ENCODE data around the gene KRT4. TPM values are rescaled to one million over a fixed set of nuclear protein-coding genes. Genes with fewer than 3 reads are reported as not detected.
"Not testable (repeated sequence)": the region's sequence is repeated elsewhere in the genome, so short reads cannot be mapped to it uniquely, and the experiment has no call there.

The KRT4 gene
- total RNA-seq, 2 experiments from 2014 or later, result not detected

DNA sequence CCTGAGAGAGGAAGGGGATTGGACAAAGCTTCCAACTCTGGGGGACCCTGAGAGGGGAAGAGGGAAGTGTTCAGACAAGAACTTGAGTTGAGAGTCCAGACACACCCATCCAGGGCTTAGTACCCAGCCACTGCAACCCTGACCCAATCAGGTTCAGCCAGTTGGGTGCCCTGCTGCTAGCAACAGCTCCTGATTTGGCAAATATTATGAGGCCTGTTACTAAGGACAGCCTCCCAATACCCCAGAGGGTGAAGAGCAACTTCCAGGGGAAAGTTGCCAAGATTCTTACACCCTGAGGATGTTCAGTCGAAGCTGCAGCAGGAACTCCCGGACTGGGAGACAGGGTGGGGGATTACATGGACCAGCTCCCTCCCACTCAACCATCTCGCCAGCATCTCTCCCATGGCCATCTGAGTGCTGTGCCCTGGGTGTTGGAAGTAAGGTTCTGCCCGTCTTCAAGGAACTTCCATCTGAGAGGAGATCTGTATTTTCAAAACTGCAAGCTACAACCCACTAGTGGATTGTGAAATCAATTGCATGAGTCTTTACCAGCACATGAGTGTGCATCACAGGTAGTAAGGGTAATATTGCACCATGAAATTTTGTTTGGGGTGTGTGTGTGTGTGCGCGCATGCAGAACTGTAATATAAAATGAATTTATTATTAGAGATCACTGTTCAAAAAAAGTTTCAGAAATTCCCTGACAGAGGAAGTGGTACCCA, 46.3 kb upstream of the KRT4 start:
- intact Hi-C loops (cut with DNase I, micrococcal nuclease), result no loop called here
- Mint-ChIP-seq H3K9me3 (no peaks in the 10 kb centered on the region), H3K27ac (no peak overlapping the region), H3K36me3 (ENCODE audit: low read depth) (no peaks in the 10 kb centered on the region), H3K27me3 (peaks cover 11% of the 10 kb centered on the region), H3K4me3 (no peak overlapping the region), H3K4me1 (ENCODE audit: low read depth) (no peaks in the 10 kb centered on the region)
- no peak for ATAC-seq (ENCODE audit: poor library complexity)
- no peak for DNase-seq
- ChIA-PET POLR2A (no interaction called here), CTCF (interaction anchor here (1.3 kb wide), 1 partner anchor 10 kb away, joined by 4 read pairs; no protein-coding TSS in a partner anchor)
- no peaks in the 10 kb centered on the region for H3K4me1 ChIP-seq (ENCODE audit: insufficient read depth, low read length)
- no peak overlapping the region for H3K27ac ChIP-seq (ENCODE audit: low read depth in 1 of 2, low read length in 2 of 2)
- no peaks in the 10 kb centered on the region for H3K9me3 ChIP-seq (ENCODE audit: control insufficient read depth in 1 of 2, insufficient read depth in 1 of 2, low read length in 2 of 2)
- H3K27me3 ChIP-seq (ENCODE audit: control insufficient read depth in 1 of 2, insufficient read depth in 2 of 2, low read length in 2 of 2), result no peaks in the 10 kb centered on the region
- TF ChIP-seq CTCF (IDR thresholded peaks at IDR 0.05), result no peak
- H3K36me3 ChIP-seq (ENCODE audit: insufficient read depth, low read length), result no peaks in the 10 kb centered on the region
- H3K4me3 ChIP-seq (ENCODE audit: low read length), result no peak overlapping the region

DNA sequence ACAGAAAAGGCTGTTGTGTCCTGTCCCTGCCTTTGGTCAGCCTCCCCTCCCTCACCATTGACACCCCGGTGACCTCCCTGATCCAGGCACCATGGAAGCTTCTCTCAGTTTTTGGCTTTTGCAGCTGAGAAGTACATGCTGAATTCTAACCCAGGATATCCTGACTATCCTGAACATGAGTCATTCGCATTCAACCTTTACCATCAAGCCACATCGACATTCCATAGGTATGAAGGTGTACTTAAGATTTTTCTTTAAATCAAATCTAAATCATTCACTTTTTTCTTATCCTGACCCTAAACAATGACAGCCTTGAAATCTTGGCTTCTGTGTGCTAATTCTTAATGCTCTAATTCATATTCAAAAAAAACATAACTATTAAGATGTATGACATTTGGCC, 43.6 kb upstream of the KRT4 start:
- Mint-ChIP-seq H3K4me1 (ENCODE audit: low read depth) (no peaks in the 10 kb centered on the region), H3K27ac (no peak overlapping the region), H3K36me3 (ENCODE audit: low read depth) (no peaks in the 10 kb centered on the region), H3K9me3 (no peaks in the 10 kb centered on the region), H3K4me3 (no peak overlapping the region), H3K27me3 (peaks cover 15% of the 10 kb centered on the region)
- Histone ChIP-seq H3K9me3 (ENCODE audit: control insufficient read depth in 1 of 2, insufficient read depth in 1 of 2, low read length in 2 of 2) (no peaks in the 10 kb centered on the region), H3K4me1 (ENCODE audit: insufficient read depth, low read length) (no peaks in the 10 kb centered on the region), H3K27me3 (ENCODE audit: control insufficient read depth in 1 of 2, insufficient read depth in 2 of 2, low read length in 2 of 2) (no peaks in the 10 kb centered on the region), H3K36me3 (ENCODE audit: insufficient read depth, low read length) (no peaks in the 10 kb centered on the region), H3K4me3 (ENCODE audit: low read length) (no peak overlapping the region), H3K27ac (ENCODE audit: low read depth in 1 of 2, low read length in 2 of 2) (no peak overlapping the region)
- ChIA-PET POLR2A (no interaction called here), CTCF (no interaction called here)
- ATAC-seq (ENCODE audit: poor library complexity) (no peak), DNase-seq (no peak)
- intact Hi-C loops (cut with DNase I, micrococcal nuclease), result no loop called here
- no peak for TF ChIP-seq CTCF (IDR thresholded peaks at IDR 0.05)

DNA sequence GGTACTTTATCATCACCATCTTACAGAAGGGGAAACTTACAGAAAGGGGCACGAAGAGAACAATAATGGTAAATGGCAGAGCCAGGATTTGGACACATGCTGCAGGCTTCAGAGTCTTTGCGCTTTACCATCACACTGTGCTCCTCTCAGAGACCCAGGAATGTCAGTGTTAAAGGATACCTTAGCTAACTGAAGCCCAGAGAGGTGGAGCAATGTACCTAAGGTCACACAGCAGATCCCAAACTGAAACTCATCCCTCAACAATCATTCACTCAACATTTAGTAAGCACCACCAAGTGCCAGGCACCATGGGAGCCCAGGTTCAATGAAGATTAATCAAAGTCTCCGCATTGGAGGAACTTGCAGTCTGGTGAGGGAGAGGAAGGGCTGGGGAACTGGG, 42.9 kb upstream of the KRT4 start:
- no peaks in the 10 kb centered on the region for H3K36me3 Mint-ChIP-seq (ENCODE audit: low read depth)
- no peaks in the 10 kb centered on the region for H3K36me3 ChIP-seq (ENCODE audit: insufficient read depth, low read length)
- H3K27ac ChIP-seq (ENCODE audit: low read depth in 1 of 2, low read length in 2 of 2), result no peak overlapping the region
- H3K9me3 ChIP-seq (ENCODE audit: control insufficient read depth in 1 of 2, insufficient read depth in 1 of 2, low read length in 2 of 2), result no peaks in the 10 kb centered on the region
- ChIA-PET CTCF (interaction anchor here (0.9 kb wide), 1 partner anchor 9 kb away, joined by 3 read pairs; no protein-coding TSS in a partner anchor), POLR2A (no interaction called here)
- intact Hi-C loops (cut with DNase I, micrococcal nuclease), result no loop called here
- H3K4me1 ChIP-seq (ENCODE audit: insufficient read depth, low read length), result no peaks in the 10 kb centered on the region
- no peak for DNase-seq
- ATAC-seq (ENCODE audit: poor library complexity), result no peak
- H3K9me3 Mint-ChIP-seq, result no peaks in the 10 kb centered on the region
- TF ChIP-seq CTCF (IDR thresholded peaks at IDR 0.05), result no peak
- no peak overlapping the region for H3K4me3 ChIP-seq (ENCODE audit: low read length)
- no peaks in the 10 kb centered on the region for H3K27me3 ChIP-seq (ENCODE audit: control insufficient read depth in 1 of 2, insufficient read depth in 2 of 2, low read length in 2 of 2)
- H3K4me1 Mint-ChIP-seq (ENCODE audit: low read depth), result no peaks in the 10 kb centered on the region
- H3K27me3 Mint-ChIP-seq, result peaks cover 15% of the 10 kb centered on the region
- no peak overlapping the region for H3K27ac Mint-ChIP-seq
- no peak overlapping the region for H3K4me3 Mint-ChIP-seq

DNA sequence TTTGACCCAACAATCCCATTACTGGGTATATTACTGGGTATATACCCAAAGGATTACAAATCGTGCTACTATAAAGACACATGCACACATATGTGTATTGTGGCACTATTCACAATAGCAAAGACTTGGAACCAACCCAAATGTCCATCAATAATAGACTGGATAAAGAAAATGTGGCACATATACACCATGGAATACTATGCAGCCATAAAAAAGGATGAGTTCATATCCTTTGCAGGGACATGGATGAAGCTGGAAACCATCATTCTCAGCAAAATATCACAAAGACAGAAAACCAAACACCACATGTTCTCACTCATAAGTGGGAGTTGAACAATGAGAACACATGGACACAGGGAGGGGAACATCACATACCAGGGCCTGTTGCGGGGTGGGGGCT, 42.2 kb upstream of the KRT4 start:
- DNase-seq; H3K27ac Mint-ChIP-seq; H3K36me3 Mint-ChIP-seq (ENCODE audit: low read depth); H3K4me1 Mint-ChIP-seq (ENCODE audit: low read depth); H3K4me3 Mint-ChIP-seq; H3K4me1 ChIP-seq (ENCODE audit: insufficient read depth, low read length); CTCF ChIA-PET; H3K9me3 ChIP-seq (ENCODE audit: control insufficient read depth in 1 of 2, insufficient read depth in 1 of 2, low read length in 2 of 2); H3K4me3 ChIP-seq (ENCODE audit: low read length); POLR2A ChIA-PET; intact Hi-C loops (cut with DNase I, micrococcal nuclease); H3K27me3 ChIP-seq (ENCODE audit: control insufficient read depth in 1 of 2, insufficient read depth in 2 of 2, low read length in 2 of 2); H3K27ac ChIP-seq (ENCODE audit: low read depth in 1 of 2, low read length in 2 of 2); ATAC-seq (ENCODE audit: poor library complexity); H3K9me3 Mint-ChIP-seq; H3K36me3 ChIP-seq (ENCODE audit: insufficient read depth, low read length): not testable (repeated sequence)
- peaks cover 15% of the 10 kb centered on the region for H3K27me3 Mint-ChIP-seq
